ENCODE data around the gene DCBLD2.

DNA sequence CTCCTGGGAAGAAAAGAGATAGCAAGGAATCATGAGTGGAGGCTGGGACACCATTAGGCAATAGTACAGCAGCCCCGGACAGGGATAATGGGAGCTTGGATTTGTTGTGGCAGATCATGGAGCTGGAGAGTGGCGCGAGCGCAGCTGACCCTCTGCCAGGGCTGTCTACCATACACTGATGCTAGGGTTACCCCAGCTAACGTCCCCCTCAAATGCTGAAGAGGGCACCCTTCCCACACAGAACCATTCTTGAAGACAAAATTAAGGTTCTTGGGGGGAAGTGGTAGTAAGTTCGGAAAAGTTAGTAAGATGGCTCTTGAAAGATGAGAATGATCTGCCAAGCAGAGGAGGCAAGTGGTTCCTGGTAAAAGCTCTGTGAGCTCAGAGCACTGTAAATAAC lies 77.2 kb downstream of the DCBLD2 start:
- TF ChIP-seq POLR2A (IDR thresholded peaks at IDR 0.05; ENCODE audit: low read depth, low read length) (no peak), POLR2AphosphoS5 (IDR thresholded peaks at IDR 0.05; ENCODE audit: low read depth, low read length) (no peak), TAF1 (IDR thresholded peaks at IDR 0.05; ENCODE audit: borderline replicate concordance, low read depth, low read length) (no peak)
